H1 (cell line): Measurements from ENCODE around the gene RIN1. TPM values are rescaled to one million over a fixed set of nuclear protein-coding genes. Genes with fewer than 3 reads are reported as not detected.
A peak's percentile ranks its signal among the peaks of the same experiment; 100 is the strongest.

Experiments used
- ASH2L ChIP-seq: fragments of 200-600, 300-600 bp; sonication (generic); IDR thresholded peaks from one replicate; pipeline ENCODE4 v1.7.1; 2017; ENCODE audit warnings: low read length
- CEBPB ChIP-seq: IDR thresholded peaks from 2 replicates; pipeline ENCODE4 v1.6.1; 2012; ENCODE audit warnings: low read depth, low read length
- CTBP2 ChIP-seq: IDR thresholded peaks from 2 replicates; pipeline ENCODE4 v1.7.0; 2011; ENCODE audit warnings: borderline replicate concordance, mild to moderate bottlenecking, moderate library complexity, mixed read lengths, low read length; ENCODE audit not compliant: insufficient read depth, insufficient read length
- EP300 ChIP-seq, 2 experiments: IDR thresholded peaks; 1 replicate in 1 of 2; 2 replicates in 1 of 2; pipeline ENCODE4 v1.6.1; 2011 to 2012; ENCODE audit warnings: low read depth in 2 of 2, low read length in 2 of 2, mild to moderate bottlenecking in 2 of 2, borderline replicate concordance in 1 of 2, inconsistent platforms in 1 of 2, moderate library complexity in 1 of 2
- GABPA ChIP-seq: IDR thresholded peaks from 2 replicates; pipeline ENCODE4 v1.6.1; 2011; ENCODE audit warnings: mild to moderate bottlenecking, low read length, moderate library complexity, borderline replicate concordance; ENCODE audit not compliant: insufficient read depth
- GTF2F1 ChIP-seq: IDR thresholded peaks from 2 replicates; pipeline ENCODE4 v1.6.1; 2012; ENCODE audit warnings: low read depth, low read length, improper control_type of control experiment, borderline replicate concordance
- HDAC6 ChIP-seq: IDR thresholded peaks from one replicate; pipeline ENCODE4 v1.7.1; 2012; ENCODE audit warnings: low read depth, mild to moderate bottlenecking, inconsistent platforms, low read length, moderate library complexity
- KDM1A ChIP-seq: fragments of 200-600, 300-600 bp; sonication (generic); IDR thresholded peaks from 2 replicates; pipeline ENCODE4 v1.7.1; 2016; ENCODE audit warnings: mild to moderate bottlenecking, low read length, borderline replicate concordance
- MAFK ChIP-seq: IDR thresholded peaks from 2 replicates; pipeline ENCODE4 v1.6.1; 2012; ENCODE audit warnings: low read depth, mild to moderate bottlenecking, improper control_type of control experiment, low read length
- NRF1 ChIP-seq: IDR thresholded peaks from 2 replicates; pipeline ENCODE4 v1.6.1; 2011; ENCODE audit warnings: mild to moderate bottlenecking, low read depth, low read length, improper control_type of control experiment
- POU5F1 ChIP-seq: IDR thresholded peaks from 2 replicates; pipeline ENCODE4 v1.6.1; 2011; ENCODE audit warnings: low read depth, mild to moderate bottlenecking, low read length, moderate library complexity
- SAP30 ChIP-seq: fragments of 300-600 bp; sonication (generic); IDR thresholded peaks from 2 replicates; pipeline ENCODE4 v1.7.1; 2012; ENCODE audit warnings: low read length, moderate library complexity, mild to moderate bottlenecking, inconsistent platforms; ENCODE audit not compliant: insufficient read depth, insufficient replicate concordance
- SIN3A ChIP-seq, 2 experiments: IDR thresholded peaks in 1 of 2; conservative IDR thresholded peaks in 1 of 2; 2 replicates each; pipeline ENCODE4 v1.6.1; 2011 to 2012; ENCODE audit warnings: low read length in 2 of 2, improper control_type of control experiment in 1 of 2, low read depth in 1 of 2, mild to moderate bottlenecking in 1 of 2
- SIX5 ChIP-seq: IDR thresholded peaks from 2 replicates; pipeline ENCODE4 v1.6.1; 2011; ENCODE audit warnings: mild to moderate bottlenecking, low read depth, low read length
- SP1 ChIP-seq: IDR thresholded peaks from 2 replicates; pipeline ENCODE4 v1.6.1; 2011; ENCODE audit warnings: low read depth, low read length
- SRF ChIP-seq: IDR thresholded peaks from 2 replicates; pipeline ENCODE4 v1.6.1; 2011; ENCODE audit warnings: mild to moderate bottlenecking, low read depth, low read length, moderate library complexity
- SUZ12 ChIP-seq: fragments of 200-600 bp; sonication (generic); IDR thresholded peaks from 2 replicates; pipeline ENCODE4 v1.6.1; 2012; ENCODE audit warnings: mild to moderate bottlenecking, inconsistent platforms, low read length, moderate library complexity, mixed read lengths
- YY1 ChIP-seq: IDR thresholded peaks from 2 replicates; pipeline ENCODE4 v1.6.1; 2011; ENCODE audit warnings: low read depth, mild to moderate bottlenecking, low read length
- polyA plus RNA-seq, 7 experiments: library from polyadenylated mRNA; depleted of rRNA in 3 of 7; stranded (reverse) in 5 of 7; unstranded in 2 of 7; fragments of >200 nt in 5 of 7; fragments of 200-250 nt in 2 of 7; gene quantifications; 1 replicate in 5 of 7; 2 replicates in 1 of 7; 4 replicates in 1 of 7; pipeline versions ENCODE4 v1.2.1 to v1.2.3, GENCODE V29; 2011 to 2013; ENCODE audit warnings: missing spikeins in 2 of 7, mixed read lengths in 2 of 7
- total RNA-seq: library from RNA; stranded (reverse); fragmentation: NEBNext Ultra II Directional; extraction: Animal tissue kit (Norgen Biotek cat#: 25700); gene quantifications from 2 replicates; pipeline ENCODE4 v1.2.1, GENCODE V29; 2021
- TF ChIP-seq, protein P1 (sequence below): IDR thresholded peaks from 2 replicates; pipeline ENCODE4 v1.6.1; 2012; ENCODE audit warnings: low read length, inconsistent platforms
- TF ChIP-seq, protein P2 (sequence below): IDR thresholded peaks from 2 replicates; pipeline ENCODE4 v1.6.1; 2012; ENCODE audit warnings: inconsistent platforms
- TF ChIP-seq, protein P3 (sequence below): IDR thresholded peaks from 2 replicates; pipeline ENCODE4 v1.6.1; 2011; ENCODE audit warnings: low read depth, mild to moderate bottlenecking, low read length; ENCODE audit not compliant: insufficient read depth

The RIN1 gene
- total and polyA plus RNA-seq, 2 of the 8 experiments (the other 6 are each of a cell fraction or from before 2014, with no cell fraction given): 2.5 to 5.4 TPM

DNA sequence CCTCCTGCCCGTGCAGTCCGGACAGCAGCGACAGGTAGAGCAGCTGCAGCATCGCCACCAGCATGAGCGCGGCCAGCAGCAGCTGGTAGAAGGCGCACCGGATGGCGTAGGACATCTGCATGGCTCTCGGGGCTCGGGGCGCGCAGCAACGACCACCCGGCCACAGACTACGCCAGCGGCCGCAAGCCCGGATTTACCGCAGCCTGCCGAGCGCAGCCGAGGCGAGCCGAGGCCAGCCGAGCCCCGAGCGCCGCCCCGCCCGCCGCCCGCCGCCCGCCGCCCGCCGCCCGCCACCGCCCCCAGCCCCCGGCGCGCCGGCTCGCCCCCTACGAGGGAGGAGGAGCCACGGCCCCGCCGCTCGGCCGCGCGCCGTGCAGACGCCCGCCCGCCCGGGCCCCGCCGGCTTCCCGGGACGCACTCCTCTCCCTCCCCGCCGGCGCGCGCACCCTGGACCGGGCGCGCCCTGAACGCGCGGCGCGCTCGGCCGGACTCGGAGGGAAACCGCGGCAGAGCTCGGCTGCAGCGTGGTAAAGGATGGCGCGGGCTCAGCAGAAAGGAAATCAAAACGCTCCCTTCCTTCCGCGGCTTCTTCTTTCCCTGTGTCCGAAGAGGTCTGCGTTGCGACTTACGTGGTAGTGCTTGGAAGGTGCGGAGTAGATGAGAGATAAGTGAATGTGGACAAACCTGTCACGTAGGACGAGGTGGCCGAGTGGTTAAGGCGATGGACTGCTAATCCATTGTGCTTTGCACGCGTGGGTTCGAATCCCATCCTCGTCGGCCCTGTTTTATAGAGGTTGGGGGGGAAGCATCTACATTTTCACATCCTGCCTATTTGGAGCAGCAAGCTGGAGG lies 11.4 kb upstream of the RIN1 start, which contains the start of gene B4GAT1 (continued):
- TF ChIP-seq EP300 (IDR thresholded peaks at IDR 0.05; ENCODE audit: borderline replicate concordance in 1 of 2, low read depth in 2 of 2, low read length in 2 of 2) (no peak), ASH2L (peak; percentile 100), CTBP2 (no peak), POU5F1 (no peak), SUZ12 (no peak), KDM1A (no peak), GTF2F1 (no peak), SIN3A (conservative IDR thresholded peaks at IDR 0.05 in 1 of 2, IDR thresholded peaks at IDR 0.05 in 1 of 2; ENCODE audit: low read depth in 1 of 2, low read length in 2 of 2) (no peak), MAFK (peak; percentile 51; the same call in 1 of the 2 replicates), SRF (no peak), CEBPB (no peak), HDAC6 (no peak), NRF1 (peak; percentile 29; the same call in 1 of the 2 replicates), SP1 (no peak), YY1 (no peak), SAP30 (no peak), SIX5 (no peak), GABPA (no peak)
- TF ChIP-seq, protein P1, sequence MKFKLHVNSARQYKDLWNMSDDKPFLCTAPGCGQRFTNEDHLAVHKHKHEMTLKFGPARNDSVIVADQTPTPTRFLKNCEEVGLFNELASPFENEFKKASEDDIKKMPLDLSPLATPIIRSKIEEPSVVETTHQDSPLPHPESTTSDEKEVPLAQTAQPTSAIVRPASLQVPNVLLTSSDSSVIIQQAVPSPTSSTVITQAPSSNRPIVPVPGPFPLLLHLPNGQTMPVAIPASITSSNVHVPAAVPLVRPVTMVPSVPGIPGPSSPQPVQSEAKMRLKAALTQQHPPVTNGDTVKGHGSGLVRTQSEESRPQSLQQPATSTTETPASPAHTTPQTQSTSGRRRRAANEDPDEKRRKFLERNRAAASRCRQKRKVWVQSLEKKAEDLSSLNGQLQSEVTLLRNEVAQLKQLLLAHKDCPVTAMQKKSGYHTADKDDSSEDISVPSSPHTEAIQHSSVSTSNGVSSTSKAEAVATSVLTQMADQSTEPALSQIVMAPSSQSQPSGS: peak; percentile 84; the same call in 1 of the 2 replicates
- TF ChIP-seq, protein P2, sequence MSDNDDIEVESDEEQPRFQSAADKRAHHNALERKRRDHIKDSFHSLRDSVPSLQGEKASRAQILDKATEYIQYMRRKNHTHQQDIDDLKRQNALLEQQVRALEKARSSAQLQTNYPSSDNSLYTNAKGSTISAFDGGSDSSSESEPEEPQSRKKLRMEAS: peak; percentile 55
- TF ChIP-seq, protein P3, sequence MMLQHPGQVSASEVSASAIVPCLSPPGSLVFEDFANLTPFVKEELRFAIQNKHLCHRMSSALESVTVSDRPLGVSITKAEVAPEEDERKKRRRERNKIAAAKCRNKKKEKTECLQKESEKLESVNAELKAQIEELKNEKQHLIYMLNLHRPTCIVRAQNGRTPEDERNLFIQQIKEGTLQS: no peak
